Thyroid gland (tissue), 4 donors: ENCODE measurements around the gene SCIN. TPM values are rescaled to one million over a fixed set of nuclear protein-coding genes. Genes with fewer than 3 reads are reported as not detected.

Experiments
- DNase-seq, 2 donors: peaks; one replicate each; pipeline ENCODE4 v3.0.0-alpha.2; 2019
- H3K27ac ChIP-seq, 3 donors: fragments of 200-600 bp; sonication (generic); 1 replicate in 2 of 3; 2 replicates in 1 of 3; pipeline ENCODE4 v1.5.1; 2016 to 2019; ENCODE audit warnings: mild to moderate bottlenecking in 1 of 3, moderate library complexity in 1 of 3
- H3K27me3 ChIP-seq: fragments of 200-600 bp; sonication (generic); one replicate; pipeline ENCODE4 v1.5.1; 2019
- H3K36me3 ChIP-seq, 2 donors: fragments of 200-600 bp; sonication (generic); one replicate each; pipeline ENCODE4 v1.5.1; 2016 to 2019
- H3K4me1 ChIP-seq, 2 donors: fragments of 200-600 bp; sonication (generic); one replicate each; pipeline ENCODE4 v1.5.1; 2017 to 2019
- H3K4me3 ChIP-seq, 3 donors: fragments of 200-600 bp; sonication (generic); replicated peaks in 1 of 3; 1 replicate in 2 of 3; 2 replicates in 1 of 3; pipeline ENCODE4 v1.5.1; 2016; ENCODE audit warnings: mild to moderate bottlenecking in 1 of 3
- H3K9me3 ChIP-seq: fragments of 200-600 bp; sonication (generic); one replicate; pipeline ENCODE4 v1.5.1; 2017
- CTCF ChIP-seq, 6 experiments: fragments of 200-600 bp in 3 of 6; fragments of 450-650 bp in 3 of 6; sonication (generic) in 3 of 6; IDR thresholded peaks; one replicate each; pipeline ENCODE4 v1.5.1; 2016 to 2019; ENCODE audit warnings: antibody characterized with exemption in 6 of 6, mild to moderate bottlenecking in 2 of 6, inconsistent platforms in 1 of 6, moderate library complexity in 1 of 6
- POLR2A ChIP-seq, 2 donors: fragments of 450-650 bp; IDR thresholded peaks; one replicate each; pipeline ENCODE4 v1.6.1; 2017; ENCODE audit warnings: antibody characterized with exemption in 2 of 2, mild to moderate bottlenecking in 2 of 2, moderate library complexity in 1 of 2
- WGBS, 2 donors: methylation state at CpG; one replicate each; pipeline ENCODE4 v1.1.5; 2017; 5-methylcytosine and 5-hydroxymethylcytosine counted together
- intact Hi-C: fragments of 100-400 bp; cut with DNase I; formaldehyde crosslinking; loops from one replicate; pipeline ENCODE4 v1.15.1; 2023
- total RNA-seq, 4 donors: library from RNA; depleted of rRNA; stranded (reverse); fragments of >200 nt; gene quantifications; one replicate each; pipeline ENCODE4 v1.2.3, GENCODE V29; 2016

SCIN gene
- total RNA-seq, 4 donors from 2014 or later: 0.67 to 8.4 (median 3.5) TPM

GRCh38 chr7:12594122-12594897, 23.8 kb downstream of the SCIN start:
- no peak for DNase-seq
- no peaks in the 10 kb centered on the region for H3K9me3 ChIP-seq
- intact Hi-C loops: no loop called here
- TF ChIP-seq CTCF (IDR thresholded peaks at IDR 0.05) (no peak), POLR2A (IDR thresholded peaks at IDR 0.05) (no peak)
- H3K4me1 ChIP-seq: no peaks in the 10 kb centered on the region
- WGBS, 2 donors: 94% methylated on average over 24 of the region's 24 CpGs
- H3K27ac ChIP-seq: no peak overlapping the region
- H3K4me3 ChIP-seq: no peak overlapping the region
- H3K27me3 ChIP-seq: no peaks in the 10 kb centered on the region
- H3K36me3 ChIP-seq: no peaks in the 10 kb centered on the region

- DNase-seq: no peak
- Histone ChIP-seq H3K27ac (no peak overlapping the region), H3K27me3 (no peaks in the 10 kb centered on the region), H3K4me3 (no peak overlapping the region), H3K4me1 (no peaks in the 10 kb centered on the region), H3K9me3 (no peaks in the 10 kb centered on the region), H3K36me3 (no peaks in the 10 kb centered on the region)
- intact Hi-C loops: no loop called here
- no peak for TF ChIP-seq CTCF (IDR thresholded peaks at IDR 0.05)
- TF ChIP-seq POLR2A (IDR thresholded peaks at IDR 0.05): no peak
- WGBS, 2 donors: 93 to 94% methylated on average over 7 of the region's 7 CpGs
These were observed 24.6 kb downstream of the SCIN start for GRCh38 chr7:12595148-12595547.

- no peak overlapping the region for H3K27ac ChIP-seq
- TF ChIP-seq CTCF (IDR thresholded peaks at IDR 0.05): no peak
- no peak for TF ChIP-seq POLR2A (IDR thresholded peaks at IDR 0.05)
- no peak overlapping the region for H3K4me3 ChIP-seq
- H3K36me3 ChIP-seq: no peaks in the 10 kb centered on the region
- H3K9me3 ChIP-seq: no peaks in the 10 kb centered on the region
- H3K27me3 ChIP-seq: no peaks in the 10 kb centered on the region
- 80% methylated on average over 7 of the region's 7 CpGs for WGBS, 2 donors
- H3K4me1 ChIP-seq: no peaks in the 10 kb centered on the region
- intact Hi-C loops: no loop called here
- DNase-seq: no peak
These were observed 25.8 kb downstream of the SCIN start for GRCh38 chr7:12596225-12596790.

- Histone ChIP-seq H3K27me3 (no peaks in the 10 kb centered on the region), H3K4me3 (no peak overlapping the region), H3K4me1 (no peaks in the 10 kb centered on the region), H3K27ac (no peak overlapping the region), H3K9me3 (no peaks in the 10 kb centered on the region), H3K36me3 (no peaks in the 10 kb centered on the region)
- intact Hi-C loops: no loop called here
- TF ChIP-seq CTCF (IDR thresholded peaks at IDR 0.05) (no peak), POLR2A (IDR thresholded peaks at IDR 0.05) (no peak)
- no peak for DNase-seq
- WGBS, 2 donors: 72 to 80% methylated on average over 1 of the region's 1 CpG
These were observed 30.9 kb downstream of the SCIN start for GRCh38 chr7:12601302-12601869.

GRCh38 chr7:12607134-12607533, 36.6 kb downstream of the SCIN start:
- 89 to 95% methylated on average over 1 of the region's 1 CpG for WGBS, 2 donors
- Histone ChIP-seq H3K27ac (no peak overlapping the region), H3K36me3 (no peaks in the 10 kb centered on the region), H3K4me1 (no peaks in the 10 kb centered on the region), H3K27me3 (no peaks in the 10 kb centered on the region), H3K9me3 (no peaks in the 10 kb centered on the region), H3K4me3 (no peak overlapping the region)
- TF ChIP-seq CTCF (IDR thresholded peaks at IDR 0.05) (no peak), POLR2A (IDR thresholded peaks at IDR 0.05) (no peak)
- intact Hi-C loops: no loop called here
- DNase-seq: no peak
